C4-2B (cell line): ENCODE results near the gene GNAI2.

Source experiments
- ZFX ChIP-seq: fragments of 450-650 bp; IDR thresholded peaks from 2 replicates; pipeline ENCODE4 v1.6.1; 2017
- TF ChIP-seq, protein P1 (sequence below): fragments of 450-650 bp; conservative IDR thresholded peaks from 2 replicates; pipeline ENCODE4 v1.5.1; 2017; ENCODE audit warnings: mild to moderate bottlenecking

DNA sequence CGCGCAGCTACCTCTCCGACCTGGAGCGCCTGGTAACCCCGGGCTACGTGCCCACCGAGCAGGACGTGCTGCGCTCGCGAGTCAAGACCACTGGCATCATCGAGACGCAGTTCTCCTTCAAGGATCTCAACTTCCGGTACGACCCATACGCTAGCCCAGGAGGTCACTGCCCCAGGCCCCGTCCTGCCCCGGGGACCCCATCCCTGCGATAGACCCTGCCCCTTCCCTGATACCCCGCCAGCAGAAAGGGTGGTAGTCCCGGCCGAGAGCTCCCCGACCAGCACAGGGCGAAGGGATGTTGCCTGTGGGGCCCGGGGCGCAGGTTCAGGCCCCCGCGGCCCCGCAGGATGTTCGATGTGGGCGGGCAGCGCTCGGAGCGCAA lies 42.3 kb upstream of the GNAI2 start:
- TF ChIP-seq, protein P1, sequence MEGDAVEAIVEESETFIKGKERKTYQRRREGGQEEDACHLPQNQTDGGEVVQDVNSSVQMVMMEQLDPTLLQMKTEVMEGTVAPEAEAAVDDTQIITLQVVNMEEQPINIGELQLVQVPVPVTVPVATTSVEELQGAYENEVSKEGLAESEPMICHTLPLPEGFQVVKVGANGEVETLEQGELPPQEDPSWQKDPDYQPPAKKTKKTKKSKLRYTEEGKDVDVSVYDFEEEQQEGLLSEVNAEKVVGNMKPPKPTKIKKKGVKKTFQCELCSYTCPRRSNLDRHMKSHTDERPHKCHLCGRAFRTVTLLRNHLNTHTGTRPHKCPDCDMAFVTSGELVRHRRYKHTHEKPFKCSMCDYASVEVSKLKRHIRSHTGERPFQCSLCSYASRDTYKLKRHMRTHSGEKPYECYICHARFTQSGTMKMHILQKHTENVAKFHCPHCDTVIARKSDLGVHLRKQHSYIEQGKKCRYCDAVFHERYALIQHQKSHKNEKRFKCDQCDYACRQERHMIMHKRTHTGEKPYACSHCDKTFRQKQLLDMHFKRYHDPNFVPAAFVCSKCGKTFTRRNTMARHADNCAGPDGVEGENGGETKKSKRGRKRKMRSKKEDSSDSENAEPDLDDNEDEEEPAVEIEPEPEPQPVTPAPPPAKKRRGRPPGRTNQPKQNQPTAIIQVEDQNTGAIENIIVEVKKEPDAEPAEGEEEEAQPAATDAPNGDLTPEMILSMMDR, result no peak
- TF ChIP-seq ZFX, result no peak
